Measurements from ENCODE around the gene CBLL2.

DNA sequence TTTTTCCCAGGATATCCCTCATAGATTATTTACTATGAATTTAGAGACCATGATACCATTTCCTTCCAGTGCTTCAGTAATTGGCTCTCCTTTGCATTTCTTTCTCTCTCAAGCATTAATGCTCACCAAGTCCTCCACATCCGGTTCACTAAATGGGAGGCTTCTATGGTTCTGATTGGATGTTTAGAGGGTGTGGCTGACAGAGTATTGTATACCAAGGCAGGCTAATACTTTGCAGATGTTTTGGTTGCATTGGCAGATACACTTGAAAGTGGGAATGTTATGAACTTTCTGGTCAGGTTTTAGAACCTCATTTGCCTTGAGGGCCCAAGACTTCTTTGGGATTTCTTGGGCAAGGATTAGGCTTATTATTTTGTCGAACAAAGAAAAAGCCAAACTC lies 24.2 kb downstream of the CBLL2 start:
- no peak for TF ChIP-seq POLR2A (IDR thresholded peaks at IDR 0.05)
- TF ChIP-seq, protein P1, sequence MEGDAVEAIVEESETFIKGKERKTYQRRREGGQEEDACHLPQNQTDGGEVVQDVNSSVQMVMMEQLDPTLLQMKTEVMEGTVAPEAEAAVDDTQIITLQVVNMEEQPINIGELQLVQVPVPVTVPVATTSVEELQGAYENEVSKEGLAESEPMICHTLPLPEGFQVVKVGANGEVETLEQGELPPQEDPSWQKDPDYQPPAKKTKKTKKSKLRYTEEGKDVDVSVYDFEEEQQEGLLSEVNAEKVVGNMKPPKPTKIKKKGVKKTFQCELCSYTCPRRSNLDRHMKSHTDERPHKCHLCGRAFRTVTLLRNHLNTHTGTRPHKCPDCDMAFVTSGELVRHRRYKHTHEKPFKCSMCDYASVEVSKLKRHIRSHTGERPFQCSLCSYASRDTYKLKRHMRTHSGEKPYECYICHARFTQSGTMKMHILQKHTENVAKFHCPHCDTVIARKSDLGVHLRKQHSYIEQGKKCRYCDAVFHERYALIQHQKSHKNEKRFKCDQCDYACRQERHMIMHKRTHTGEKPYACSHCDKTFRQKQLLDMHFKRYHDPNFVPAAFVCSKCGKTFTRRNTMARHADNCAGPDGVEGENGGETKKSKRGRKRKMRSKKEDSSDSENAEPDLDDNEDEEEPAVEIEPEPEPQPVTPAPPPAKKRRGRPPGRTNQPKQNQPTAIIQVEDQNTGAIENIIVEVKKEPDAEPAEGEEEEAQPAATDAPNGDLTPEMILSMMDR (IDR thresholded peaks at IDR 0.05), result no peak
